Muscle layer of colon (tissue), 2 donors: ENCODE results near the gene PRRT1.

Experiments used
- H3K27ac ChIP-seq: one replicate; pipeline ENCODE4 v1.7.0; 2013; ENCODE audit warnings: low read depth, mild to moderate bottlenecking, low read length, moderate library complexity
- H3K27me3 ChIP-seq, 2 donors: one replicate each; pipeline ENCODE4 v1.7.0; 2013; ENCODE audit warnings: low read length in 2 of 2, mild to moderate bottlenecking in 2 of 2; ENCODE audit not compliant: insufficient read depth in 2 of 2, control insufficient read depth in 1 of 2
- H3K36me3 ChIP-seq: one replicate; pipeline ENCODE4 v1.7.0; 2013; ENCODE audit warnings: mild to moderate bottlenecking, low read length; ENCODE audit not compliant: insufficient read depth
- H3K4me1 ChIP-seq: one replicate; pipeline ENCODE4 v1.7.0; 2013; ENCODE audit warnings: mild to moderate bottlenecking, low read length; ENCODE audit not compliant: insufficient read depth
- H3K4me3 ChIP-seq, 2 donors: one replicate each; pipeline ENCODE4 v1.7.0; 2013; ENCODE audit warnings: low read length in 2 of 2, low read depth in 1 of 2, mild to moderate bottlenecking in 1 of 2, moderate library complexity in 1 of 2
- H3K9ac ChIP-seq: one replicate; pipeline ENCODE4 v1.7.0; 2013; ENCODE audit warnings: low read length
- H3K9me3 ChIP-seq: one replicate; pipeline ENCODE4 v1.7.0; 2013; ENCODE audit warnings: mild to moderate bottlenecking, low read length
- donor health status: abdominal sarcoma.
- donor health status: Adenocarcinoma of cecum.

PRRT1 gene

DNA sequence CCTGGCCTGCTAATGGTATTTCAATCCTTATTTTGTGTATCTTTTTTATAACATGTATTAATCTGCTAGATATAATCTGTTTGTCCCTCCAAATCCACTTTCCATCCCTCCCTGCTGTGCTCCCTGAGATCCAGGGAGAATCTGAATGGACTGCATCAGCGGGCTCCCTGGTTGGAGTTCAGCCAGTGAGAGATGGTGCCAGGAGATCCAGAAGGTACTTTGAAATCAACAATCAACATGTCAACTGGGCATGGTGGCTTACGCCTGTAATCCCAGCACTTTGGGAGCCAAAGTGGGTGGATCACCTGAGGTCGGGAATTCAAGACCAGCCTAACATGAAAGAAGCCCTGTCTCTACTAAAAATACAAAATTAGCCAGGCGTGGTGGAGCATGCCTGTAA, 28.1 kb downstream of the PRRT1 start:
- H3K27me3 ChIP-seq = no peaks in the 10 kb centered on the region
- no peaks in the 10 kb centered on the region for H3K9me3 ChIP-seq
- H3K36me3 ChIP-seq = peaks cover 55% of the 10 kb centered on the region
- peaks cover 28% of the 10 kb centered on the region for H3K4me1 ChIP-seq
- H3K27ac ChIP-seq = no peak overlapping the region
- no peak overlapping the region for H3K4me3 ChIP-seq
- H3K9ac ChIP-seq = no peak overlapping the region

DNA sequence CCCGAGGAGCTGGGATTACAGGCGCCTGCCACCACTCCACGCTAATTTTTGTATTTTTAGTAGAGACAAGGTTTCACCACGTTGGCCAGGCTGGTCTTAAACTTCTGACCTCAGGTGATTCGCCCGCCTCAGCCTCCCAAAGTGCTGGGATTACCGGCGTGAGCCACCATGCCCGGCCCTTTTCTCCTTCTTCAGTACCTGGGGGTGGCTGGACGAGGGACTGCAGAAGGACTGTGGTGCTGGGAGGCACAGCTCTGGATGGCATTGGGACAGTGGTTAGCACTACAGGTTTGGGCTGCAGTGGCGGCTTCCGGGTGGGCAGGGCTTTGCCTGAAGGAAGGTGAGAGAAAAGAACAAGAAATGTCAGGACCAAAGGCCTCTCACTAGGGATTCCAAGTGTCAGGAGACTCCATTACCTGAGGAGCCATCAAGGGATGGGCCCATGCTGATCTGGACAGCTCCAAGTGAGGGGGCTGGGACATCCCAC, 31.1 kb downstream of the PRRT1 start:
- Histone ChIP-seq H3K36me3 (peaks cover 72% of the 10 kb centered on the region), H3K27me3 (no peaks in the 10 kb centered on the region), H3K4me1 (peaks cover 11% of the 10 kb centered on the region), H3K9me3 (no peaks in the 10 kb centered on the region), H3K9ac (no peak overlapping the region), H3K4me3 (no peak overlapping the region), H3K27ac (no peak overlapping the region)

DNA sequence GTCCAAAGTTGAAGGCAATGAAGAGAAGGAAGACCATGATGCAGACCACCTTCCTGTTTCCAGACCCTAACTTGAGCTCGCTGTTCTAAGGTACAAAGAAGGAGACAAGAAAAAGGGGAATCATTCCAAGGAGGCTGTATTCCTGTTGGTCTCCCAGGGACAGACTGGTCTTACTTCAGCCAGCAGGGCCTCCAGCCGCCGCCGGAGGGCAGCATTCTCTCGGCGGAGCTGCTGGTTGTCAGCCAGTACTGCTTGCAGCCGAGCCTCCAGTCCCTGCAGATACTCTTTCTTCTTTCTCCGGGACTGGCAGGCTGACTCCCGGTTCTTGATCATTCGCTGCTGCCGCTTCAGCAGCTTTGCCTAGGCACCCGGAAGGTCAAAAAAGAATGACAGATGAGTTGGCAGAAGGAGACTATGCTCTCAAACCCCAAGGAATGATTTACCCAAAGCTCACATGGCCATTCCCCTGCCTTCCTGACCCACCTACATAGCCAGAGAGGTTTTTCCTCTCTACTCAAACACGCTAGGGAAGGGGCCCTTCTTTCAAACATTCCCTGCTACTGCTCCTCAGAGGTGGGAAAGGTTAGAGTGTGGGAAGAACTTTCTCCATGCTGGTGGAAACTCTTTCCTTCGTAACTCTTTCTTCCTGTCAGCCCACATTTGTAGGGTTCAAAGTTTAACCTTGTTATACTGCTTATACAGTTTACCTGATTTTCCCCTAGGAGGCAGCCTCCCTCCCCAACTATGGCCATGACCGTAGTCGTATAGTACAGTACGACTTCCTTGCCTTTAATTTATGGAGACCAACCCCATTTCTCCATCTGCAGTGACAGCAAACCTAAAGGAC, 32.7 kb downstream of the PRRT1 start:
- Histone ChIP-seq H3K36me3 (peaks cover 62% of the 10 kb centered on the region), H3K9ac (peak overlapping the region; percentile 13)

DNA sequence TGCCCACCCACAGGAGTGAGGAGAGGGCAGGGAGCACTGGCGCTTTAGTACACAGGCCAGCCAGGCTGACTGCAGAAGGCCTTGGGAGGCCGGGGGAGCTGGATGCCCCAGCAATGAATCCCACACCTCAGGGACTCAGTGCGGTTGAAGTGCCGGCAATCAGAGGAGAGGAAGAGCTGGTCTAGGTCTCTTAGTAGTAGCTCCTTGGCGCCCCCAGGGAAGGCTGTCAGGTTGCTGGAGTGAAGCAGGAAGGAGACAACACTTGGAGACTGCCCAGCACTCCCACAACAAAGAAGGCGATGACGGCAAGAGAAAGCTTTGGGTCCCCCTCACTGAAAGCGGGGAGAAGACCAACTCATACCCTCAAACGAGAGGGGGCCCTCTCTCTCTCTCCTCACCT, 34.3 kb downstream of the PRRT1 start:
- H3K9ac ChIP-seq = no peak overlapping the region
- no peaks in the 10 kb centered on the region for H3K27me3 ChIP-seq
- H3K27ac ChIP-seq = no peak overlapping the region
- no peak overlapping the region for H3K4me3 ChIP-seq
- peaks cover 62% of the 10 kb centered on the region for H3K36me3 ChIP-seq
- peaks cover 21% of the 10 kb centered on the region for H3K4me1 ChIP-seq
- H3K9me3 ChIP-seq = no peaks in the 10 kb centered on the region

More for the DNA sequence above, 32.7 kb downstream of the PRRT1 start:
- H3K27me3 ChIP-seq = no peaks in the 10 kb centered on the region
- peak overlapping the region; percentile 50 for H3K27ac ChIP-seq
- no peaks in the 10 kb centered on the region for H3K9me3 ChIP-seq
- peaks cover 11% of the 10 kb centered on the region for H3K4me1 ChIP-seq
- no peak overlapping the region for H3K4me3 ChIP-seq

DNA sequence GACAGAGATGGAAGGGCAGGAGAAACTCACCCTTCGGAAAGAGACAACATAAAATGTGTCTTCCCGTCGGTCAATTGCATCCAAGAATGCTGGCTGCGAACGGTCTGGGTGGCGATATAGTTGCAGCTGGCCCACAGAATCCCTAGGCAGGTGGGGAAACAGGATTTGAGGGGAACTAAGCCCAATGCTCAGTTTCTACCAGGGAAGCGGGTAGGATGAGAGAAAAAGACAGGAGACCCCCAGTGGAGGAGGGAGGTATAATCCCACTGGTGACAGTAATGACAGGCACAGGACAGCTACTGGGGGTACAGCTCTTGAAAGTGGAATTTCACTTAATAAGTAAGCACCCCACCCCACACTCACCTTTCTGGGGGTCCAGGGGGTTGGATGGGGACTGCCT, 35.1 kb downstream of the PRRT1 start:
- H3K9me3 ChIP-seq = no peaks in the 10 kb centered on the region
- no peak overlapping the region for H3K4me3 ChIP-seq
- H3K27me3 ChIP-seq = no peaks in the 10 kb centered on the region
- H3K9ac ChIP-seq = no peak overlapping the region
- H3K36me3 ChIP-seq = peaks cover 56% of the 10 kb centered on the region
- H3K4me1 ChIP-seq = peaks cover 28% of the 10 kb centered on the region
- H3K27ac ChIP-seq = no peak overlapping the region

DNA sequence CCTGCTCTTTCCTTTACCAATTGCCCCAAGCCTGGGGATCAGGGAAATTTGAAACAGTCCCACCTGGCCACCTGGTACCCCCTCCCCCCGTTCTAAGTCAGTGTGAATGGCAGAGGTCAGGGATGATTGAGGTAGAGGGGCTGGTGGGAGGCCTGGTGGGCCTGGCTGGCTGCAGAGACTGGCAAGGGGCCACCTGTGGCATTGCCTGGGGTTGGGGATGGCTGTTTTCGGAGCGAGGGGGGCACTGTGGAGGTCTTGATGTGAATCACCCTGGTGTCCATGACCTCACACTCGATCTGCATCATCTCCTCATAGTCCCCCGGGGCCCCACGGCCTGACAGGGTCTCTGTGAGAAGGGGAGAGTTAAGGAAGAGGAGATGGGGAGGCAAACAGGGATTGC, 36.1 kb downstream of the PRRT1 start:
- Histone ChIP-seq H3K4me1 (peaks cover 37% of the 10 kb centered on the region), H3K27me3 (no peaks in the 10 kb centered on the region), H3K4me3 (no peak overlapping the region), H3K27ac (no peak overlapping the region), H3K9ac (no peak overlapping the region), H3K9me3 (no peaks in the 10 kb centered on the region), H3K36me3 (peaks cover 46% of the 10 kb centered on the region)

DNA sequence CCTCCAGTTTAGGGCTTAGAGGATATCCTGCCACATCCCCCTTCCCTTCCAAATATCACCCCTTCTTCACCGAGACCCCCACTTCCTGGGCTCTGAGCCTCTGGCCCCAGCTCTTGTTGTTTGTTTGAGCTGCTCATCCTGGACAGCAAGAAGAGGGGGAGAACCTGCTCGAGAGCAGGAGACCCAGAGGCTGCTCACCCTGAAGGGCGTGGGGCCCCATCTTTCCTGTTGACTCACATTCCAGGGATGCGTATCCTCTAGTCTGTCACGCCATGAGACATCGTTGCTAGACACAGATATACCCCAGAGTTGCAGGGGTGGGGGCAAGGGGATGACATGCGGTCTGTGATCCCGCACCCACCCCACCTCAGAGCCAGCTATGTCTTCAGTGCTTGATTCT, 36.9 kb downstream of the PRRT1 start:
- Histone ChIP-seq H3K9ac (no peak overlapping the region), H3K4me3 (no peak overlapping the region), H3K4me1 (peaks cover 46% of the 10 kb centered on the region), H3K36me3 (peaks cover 41% of the 10 kb centered on the region), H3K27me3 (no peaks in the 10 kb centered on the region), H3K9me3 (no peaks in the 10 kb centered on the region), H3K27ac (peak overlapping the region; percentile 31)

DNA sequence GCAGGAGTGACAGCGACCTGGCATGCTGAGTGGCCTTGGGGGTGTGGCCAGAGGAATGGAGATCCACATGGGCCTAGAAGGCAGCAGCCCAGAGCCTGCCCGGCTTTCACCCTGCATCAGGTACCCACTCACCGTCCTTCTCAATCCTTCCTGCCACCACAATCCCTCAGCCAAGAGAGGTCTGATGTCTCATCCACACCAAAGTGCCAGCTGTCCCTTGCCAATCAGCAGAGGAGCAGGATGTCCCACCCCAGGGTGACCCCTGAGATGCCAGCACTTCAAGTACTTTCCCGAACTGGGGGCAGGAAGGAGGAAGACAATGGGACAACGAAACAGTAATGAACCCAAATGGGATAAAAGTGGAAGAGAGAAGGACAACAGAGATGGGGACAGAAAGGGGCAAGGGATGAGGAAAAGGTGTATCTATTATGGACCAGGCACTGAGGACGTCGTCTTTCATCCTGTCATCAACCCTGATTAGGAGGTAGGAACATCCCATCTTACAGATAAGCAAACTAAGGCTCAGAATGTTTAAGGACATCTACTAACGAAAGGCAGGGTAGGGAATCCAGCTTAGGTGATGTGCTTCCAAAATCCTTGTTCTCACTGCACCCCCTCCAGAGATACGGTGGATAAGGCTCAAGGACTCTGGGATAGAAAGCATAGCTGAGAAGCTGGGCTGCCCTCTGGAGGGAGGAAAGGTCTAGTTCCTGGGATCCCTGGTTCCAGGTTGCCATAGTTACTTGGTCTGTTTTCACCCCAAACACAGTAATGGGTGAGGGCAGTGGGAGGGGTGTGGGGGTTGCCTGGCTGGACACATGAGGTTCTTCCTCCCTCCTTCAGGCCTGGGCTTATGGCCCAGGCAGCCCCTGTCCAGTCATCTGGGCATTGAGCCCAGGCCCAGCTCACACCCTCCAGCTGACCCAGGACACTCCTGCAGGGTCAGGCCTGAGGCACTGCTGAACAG, 38.1 kb downstream of the PRRT1 start:
- Histone ChIP-seq H3K27ac (peak overlapping the region; percentile 78), H3K27me3 (no peaks in the 10 kb centered on the region), H3K4me1 (peaks cover 42% of the 10 kb centered on the region), H3K4me3 (no peak overlapping the region), H3K36me3 (peaks cover 34% of the 10 kb centered on the region), H3K9ac (no peak overlapping the region), H3K9me3 (no peaks in the 10 kb centered on the region)

DNA sequence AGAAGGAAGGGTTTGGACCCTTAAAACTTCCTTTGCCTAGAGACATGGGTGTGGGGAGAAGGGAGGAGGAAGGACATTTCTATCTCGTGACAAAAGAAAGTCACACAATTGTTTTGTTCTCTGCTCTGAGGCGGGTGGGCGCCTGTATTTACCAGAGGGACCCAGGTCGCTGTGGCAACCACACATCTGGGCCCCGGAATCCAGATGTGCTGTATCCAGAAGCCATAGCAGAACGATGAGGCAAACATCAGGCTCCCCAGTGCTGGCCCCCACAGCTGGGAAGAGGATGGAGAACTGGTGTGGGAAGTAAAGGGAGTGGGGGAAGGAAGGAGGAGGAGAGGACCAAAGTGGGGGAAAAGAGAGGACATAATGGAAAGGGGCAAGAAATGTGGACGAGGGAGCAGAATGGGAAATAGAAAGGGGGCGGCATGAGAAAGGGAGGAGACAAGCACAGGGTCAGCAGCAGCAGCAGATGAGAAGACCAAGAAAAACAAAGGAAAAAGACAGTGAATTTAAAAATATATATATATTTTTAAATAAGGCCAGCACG, 39.2 kb downstream of the PRRT1 start:
- H3K4me1 ChIP-seq = peaks cover 50% of the 10 kb centered on the region
- no peaks in the 10 kb centered on the region for H3K27me3 ChIP-seq
- H3K27ac ChIP-seq = no peak overlapping the region
- H3K36me3 ChIP-seq = peaks cover 22% of the 10 kb centered on the region
- H3K9me3 ChIP-seq = no peaks in the 10 kb centered on the region
- no peak overlapping the region for H3K4me3 ChIP-seq
- H3K9ac ChIP-seq = no peak overlapping the region

DNA sequence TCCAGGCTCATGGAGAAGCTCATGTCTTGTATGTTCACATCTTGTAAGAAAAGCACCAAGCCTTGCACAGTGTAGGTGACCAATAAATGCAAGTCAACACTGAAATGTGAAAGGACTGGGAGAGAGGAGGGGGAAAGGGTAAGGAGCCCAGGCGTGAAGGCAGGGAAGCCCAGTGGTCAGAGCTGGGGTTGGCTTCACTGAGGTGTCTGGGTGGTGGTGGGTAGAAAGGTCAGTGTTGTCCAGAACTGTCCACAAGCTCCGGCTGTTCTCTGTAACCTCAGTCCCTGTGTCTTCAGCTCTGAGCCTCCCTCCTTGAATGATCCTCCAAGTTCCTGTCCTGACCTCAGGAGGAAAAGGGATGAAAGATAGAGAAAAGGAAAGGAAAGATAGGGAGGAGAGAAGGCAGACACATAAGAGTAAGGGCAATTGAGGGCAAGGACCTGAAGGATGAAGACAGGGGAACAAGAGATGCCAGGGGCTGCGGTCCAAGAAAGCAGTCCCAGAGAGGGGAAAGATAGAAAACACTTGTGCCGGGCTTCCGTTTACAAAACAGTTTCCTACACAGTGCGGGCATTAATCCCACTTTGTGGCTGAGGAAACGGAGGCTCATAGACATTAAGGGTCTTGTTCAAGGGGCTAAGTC, 40.2 kb downstream of the PRRT1 start:
- Histone ChIP-seq H3K9me3 (no peaks in the 10 kb centered on the region), H3K4me1 (peaks cover 58% of the 10 kb centered on the region), H3K27me3 (no peaks in the 10 kb centered on the region), H3K9ac (no peak overlapping the region), H3K36me3 (peaks cover 13% of the 10 kb centered on the region), H3K27ac (peak overlapping the region; percentile 16), H3K4me3 (no peak overlapping the region)

DNA sequence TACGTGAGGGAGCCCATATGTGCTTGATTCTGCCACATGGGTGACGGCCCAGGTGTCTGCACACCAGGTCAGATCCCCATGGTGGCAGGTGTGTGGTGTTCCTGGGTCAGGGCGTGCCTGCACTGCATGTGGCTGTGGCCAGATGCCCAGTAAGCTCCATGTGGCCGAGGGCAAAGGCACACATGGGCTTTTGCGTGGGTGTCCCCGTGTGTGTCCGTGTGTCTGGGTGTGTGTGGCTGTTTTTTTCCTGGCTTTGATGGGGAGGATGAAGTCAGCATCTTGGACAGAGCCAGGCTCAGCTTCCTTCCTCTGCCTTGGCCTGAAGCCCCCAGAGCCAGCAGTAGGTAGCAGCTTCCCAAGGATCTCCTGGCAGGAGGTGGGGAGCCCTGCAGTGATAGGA, 41.1 kb downstream of the PRRT1 start:
- H3K27me3 ChIP-seq = no peaks in the 10 kb centered on the region
- H3K4me1 ChIP-seq = peaks cover 64% of the 10 kb centered on the region

More for the DNA sequence above, 41.1 kb downstream of the PRRT1 start:
- no peak overlapping the region for H3K9ac ChIP-seq
- peak overlapping the region; percentile 16 for H3K27ac ChIP-seq
- H3K4me3 ChIP-seq = peak overlapping the region in 1 of 2 donors; percentile 35
- peaks cover 3% of the 10 kb centered on the region for H3K36me3 ChIP-seq
- no peaks in the 10 kb centered on the region for H3K9me3 ChIP-seq
